ENCODE data around the gene PRRT1. TPM values are rescaled to one million over a fixed set of nuclear protein-coding genes. Genes with fewer than 3 reads are reported as not detected.
"Not testable (repeated sequence)": the region's sequence is repeated elsewhere in the genome, so short reads cannot be mapped to it uniquely, and the experiment has no call there.

Gene PRRT1
- total RNA-seq, 1 donor from 2014 or later: 0.83 TPM

GRCh38 chr6:32189069-32189741 is 37.5 kb upstream of the PRRT1 start:
- DNase-seq (ENCODE audit: low spot score): no peak
- intact Hi-C loops (cut with DNase I): no loop called here

GRCh38 chr6:32188381-32189068 is 36.8 kb upstream of the PRRT1 start:
- DNase-seq (ENCODE audit: low spot score): no peak
- intact Hi-C loops (cut with DNase I): no loop called here

- DNase-seq (ENCODE audit: low spot score); intact Hi-C loops (cut with DNase I): not testable (repeated sequence)
Observed at GRCh38 chr6:32187725-32188380, 36.1 kb upstream of the PRRT1 start.

GRCh38 chr6:32187009-32187709 is 35.4 kb upstream of the PRRT1 start:
- no peak for DNase-seq (ENCODE audit: low spot score)
- intact Hi-C loops (cut with DNase I): no loop called here

- intact Hi-C loops (cut with DNase I); DNase-seq (ENCODE audit: low spot score): not testable (repeated sequence)
Observed at GRCh38 chr6:32186151-32186840, 34.6 kb upstream of the PRRT1 start.

GRCh38 chr6:32185681-32186131 is 34.0 kb upstream of the PRRT1 start:
- intact Hi-C loops (cut with DNase I): not testable (repeated sequence)
- DNase-seq (ENCODE audit: low spot score): peak; percentile 87

GRCh38 chr6:32184084-32184640 is 32.4 kb upstream of the PRRT1 start, which contains the start of gene AGER:
AGER (minus strand) TSS chr6:32184253; CDS start chr6:32184222, 31 bp downstream.
- no peak for DNase-seq (ENCODE audit: low spot score)
- intact Hi-C loops (cut with DNase I): no loop called here

- intact Hi-C loops (cut with DNase I): no loop called here
- DNase-seq (ENCODE audit: low spot score): no peak
Observed at GRCh38 chr6:32183483-32184083, 31.8 kb upstream of the PRRT1 start.

GRCh38 chr6:32183030-32183429 is 31.3 kb upstream of the PRRT1 start:
- intact Hi-C loops (cut with DNase I): no loop called here
- no peak for DNase-seq (ENCODE audit: low spot score)

- no peak for DNase-seq (ENCODE audit: low spot score)
- intact Hi-C loops (cut with DNase I): no loop called here
Observed at GRCh38 chr6:32182555-32182981, 30.8 kb upstream of the PRRT1 start.

GRCh38 chr6:32181915-32182529 is 30.3 kb upstream of the PRRT1 start:
- intact Hi-C loops (cut with DNase I): no loop called here
- DNase-seq (ENCODE audit: low spot score): no peak

GRCh38 chr6:32181148-32181702 is 29.5 kb upstream of the PRRT1 start:
- no peak for DNase-seq (ENCODE audit: low spot score)
- intact Hi-C loops (cut with DNase I): no loop called here

- DNase-seq (ENCODE audit: low spot score): no peak
Observed at GRCh38 chr6:32179766-32180405, 28.1 kb upstream of the PRRT1 start.

GRCh38 chr6:32178547-32179440 is 27.1 kb upstream of the PRRT1 start:
- no peak for DNase-seq (ENCODE audit: low spot score)
- intact Hi-C loops (cut with DNase I): no loop called here

More at GRCh38 chr6:32179766-32180405, 28.1 kb upstream of the PRRT1 start:
- intact Hi-C loops (cut with DNase I): no loop called here

GRCh38 chr6:32177788-32178546 is 26.2 kb upstream of the PRRT1 start, which contains the start of gene RNF5:
RNF5 (plus strand) TSS chr6:32178405; CDS start chr6:32178512, 107 bp downstream.
- intact Hi-C loops (cut with DNase I): loop anchor here (2.0 kb wide), 2 partner anchors 17 to 23 kb away; partner anchors contain the start of gene PPT2
- peak; percentile 96 for DNase-seq (ENCODE audit: low spot score)

All from cardiac septum (tissue), 1 donor.